DMS 273 (cell line): ENCODE measurements around the gene RUNX2.

Source experiments
- DNase-seq: peaks from one replicate; lab custom pipeline; 2025; ENCODE audit not compliant: unreplicated experiment; lab: John Stamatoyannopoulos, UW

RUNX2 gene

DNA sequence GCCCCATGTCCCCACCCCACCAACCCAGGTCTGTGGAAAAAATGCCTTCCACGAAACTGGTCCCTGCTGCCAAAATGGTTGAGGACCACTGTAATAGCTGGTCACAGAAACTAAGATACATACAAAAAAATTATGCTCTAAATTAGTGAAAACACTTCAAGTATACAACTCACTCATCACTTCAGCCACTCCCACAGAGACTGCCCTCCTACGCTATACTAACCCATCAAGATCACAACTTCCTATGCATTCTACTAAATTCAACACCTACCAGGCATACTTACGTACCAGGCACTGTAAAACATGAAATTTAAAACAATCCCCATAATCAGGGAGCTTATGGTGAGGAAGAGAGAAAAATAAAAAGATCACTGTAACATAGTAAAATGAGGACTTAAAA, 22.9 kb downstream of the RUNX2 start:
- DNase-seq = no peak

DNA sequence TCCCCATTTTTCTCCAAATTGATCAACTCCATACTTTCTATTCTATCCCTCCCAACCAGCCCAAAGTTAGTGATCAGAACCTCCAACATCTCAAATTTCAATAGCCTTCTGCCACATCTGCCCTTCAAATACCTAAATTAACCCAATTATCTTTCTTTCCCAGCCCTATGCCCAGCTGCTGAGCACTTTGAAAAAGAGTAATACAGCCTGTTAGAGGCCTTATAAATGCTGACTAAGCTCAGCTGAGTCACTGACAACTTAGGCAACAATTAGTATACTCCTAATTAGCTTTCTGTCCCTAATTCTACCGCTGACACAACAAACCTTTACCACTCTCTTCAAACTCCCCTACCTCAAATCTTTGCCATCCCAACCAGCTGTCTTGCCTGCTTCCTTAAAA, 23.5 kb downstream of the RUNX2 start:
- peak; percentile 63 for DNase-seq

DNA sequence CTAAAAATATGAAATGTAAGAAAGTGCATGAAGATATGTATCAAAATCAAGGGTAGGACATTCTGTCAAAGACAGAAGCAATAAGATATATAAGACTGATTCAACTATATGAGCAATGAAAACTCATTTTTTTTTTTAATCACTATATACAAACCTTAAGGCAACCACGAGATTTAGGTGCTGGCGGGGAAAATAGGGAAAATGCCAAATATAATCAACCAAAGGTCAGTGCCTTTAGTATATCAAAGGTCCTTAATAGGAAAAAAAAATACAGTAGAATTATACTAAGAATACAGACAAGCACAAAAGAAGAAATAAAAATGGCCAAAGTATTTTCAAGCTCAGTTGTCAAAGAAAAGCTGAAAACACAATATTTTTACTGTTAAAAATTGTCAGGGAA, 25.5 kb downstream of the RUNX2 start:
- no peak for DNase-seq

DNA sequence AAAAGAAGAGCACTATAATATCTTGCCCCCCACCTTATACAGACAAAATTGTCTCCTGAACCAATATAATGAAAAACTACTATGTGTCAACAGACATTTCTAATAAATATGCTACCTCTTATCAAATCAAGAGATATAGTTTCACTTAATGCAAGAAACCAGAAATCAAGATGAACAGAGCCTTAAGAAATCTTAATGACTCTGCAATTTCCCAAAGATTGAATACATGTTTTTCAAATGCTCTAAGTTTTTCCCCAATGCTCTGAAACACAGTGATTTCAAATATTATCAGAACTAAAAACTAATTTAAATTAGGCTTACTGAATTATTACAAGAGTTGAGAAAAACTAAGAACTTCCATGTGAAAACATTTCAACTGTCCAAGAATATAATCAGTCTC, 36.3 kb downstream of the RUNX2 start:
- no peak for DNase-seq

- no peak for DNase-seq
These were observed 36.9 kb downstream of the RUNX2 start for GRCh38 chr6:45365036-45365435.

- no peak for DNase-seq
These were observed 38.4 kb downstream of the RUNX2 start for GRCh38 chr6:45366534-45366933.

- DNase-seq = no peak
These were observed 39.9 kb downstream of the RUNX2 start for GRCh38 chr6:45367999-45368398.

- DNase-seq = no peak
These were observed 41.7 kb downstream of the RUNX2 start for GRCh38 chr6:45369870-45370269.

DNA sequence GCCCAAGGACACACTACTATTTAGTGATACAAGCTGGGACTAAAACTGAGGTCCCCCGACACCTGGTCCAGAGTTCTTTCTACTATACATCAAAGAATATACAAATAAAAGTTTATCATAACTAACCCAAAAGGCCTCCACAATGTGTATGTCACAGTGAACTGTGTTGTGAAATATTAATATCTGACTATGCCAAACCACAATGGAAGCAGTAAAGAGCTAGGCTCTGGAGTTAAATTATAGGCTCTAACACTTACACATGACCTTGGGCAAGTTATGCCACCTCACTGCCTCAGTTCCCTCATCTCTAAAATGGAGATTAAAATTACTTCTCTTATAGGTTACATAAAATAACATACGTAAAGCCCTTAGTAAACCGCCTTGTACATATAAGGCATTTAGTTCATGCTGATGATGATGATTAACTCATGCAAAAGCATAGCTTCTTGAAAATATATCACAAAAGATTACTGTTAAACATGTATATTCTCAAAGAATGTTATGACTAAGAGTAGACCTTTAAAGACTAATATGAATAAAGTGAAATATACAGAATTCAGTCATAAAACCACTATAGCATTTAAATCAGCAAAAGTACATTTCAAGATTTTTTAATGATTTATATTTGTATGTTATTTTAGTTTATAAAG, 43.9 kb downstream of the RUNX2 start:
- no peak for DNase-seq

- DNase-seq = no peak
These were observed 47.3 kb downstream of the RUNX2 start for GRCh38 chr6:45375449-45375848.

- DNase-seq = peak; percentile 40
These were observed 48.3 kb downstream of the RUNX2 start for GRCh38 chr6:45376310-45377042.

DNA sequence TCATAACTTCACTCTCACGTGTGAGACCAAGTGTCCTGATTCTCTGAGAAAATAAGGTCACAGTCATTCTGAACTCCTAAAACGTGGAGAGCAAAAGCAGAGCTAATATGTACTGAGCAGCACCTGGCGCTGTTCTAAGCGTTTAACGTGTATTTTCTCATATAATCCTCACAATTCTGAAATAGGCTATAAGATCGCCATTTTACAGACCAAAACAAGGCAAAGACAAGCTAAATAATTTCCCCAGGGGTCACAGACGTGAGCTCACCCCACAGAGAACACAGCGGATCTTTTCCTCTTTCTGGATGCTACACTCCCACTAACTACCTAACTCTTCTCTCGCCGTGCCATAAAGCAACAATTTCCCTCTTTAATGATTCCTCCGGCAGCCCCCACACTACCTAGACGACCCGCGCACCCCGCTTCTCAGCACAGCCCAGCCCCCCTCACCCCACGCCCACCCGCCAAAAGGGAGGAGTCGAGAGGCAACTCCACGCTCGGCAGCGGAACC, 49.0 kb downstream of the RUNX2 start:
- peak; percentile 62 for DNase-seq

GRCh38 chr6:45377554-45378333, 49.6 kb downstream of the RUNX2 start, which contains the start of gene SUPT3H:
Gene SUPT3H (minus strand): TSS chr6:45377934.
- DNase-seq = peak; percentile 99

DNA sequence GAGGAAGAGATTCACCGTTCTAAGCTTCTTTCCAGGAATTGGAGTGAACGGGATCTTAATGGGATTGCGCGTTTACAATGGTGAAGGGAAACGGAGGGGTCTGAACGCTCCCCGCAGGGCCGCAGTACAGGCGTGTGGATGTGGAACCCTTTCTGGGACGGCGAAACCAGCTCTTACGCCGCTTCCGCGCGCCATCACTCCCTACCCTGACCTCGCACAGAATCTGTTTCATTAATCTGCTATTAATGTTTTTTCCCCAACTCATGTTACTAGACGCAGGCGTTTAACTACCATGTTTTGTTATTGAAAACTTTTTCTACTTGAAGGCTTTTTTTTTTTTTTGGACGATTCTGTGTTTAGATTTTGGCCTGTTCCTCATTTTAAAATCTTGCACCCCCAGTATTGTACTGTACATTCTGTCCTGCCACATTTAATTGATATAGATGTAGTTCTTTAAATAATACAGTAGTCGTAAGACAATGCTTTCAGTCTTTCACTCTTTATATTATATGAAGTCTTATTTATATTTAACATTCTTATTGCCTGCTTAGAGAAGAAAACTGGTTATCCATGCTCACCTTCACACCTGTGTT, 50.3 kb downstream of the RUNX2 start:
- peak; percentile 87 for DNase-seq

DNA sequence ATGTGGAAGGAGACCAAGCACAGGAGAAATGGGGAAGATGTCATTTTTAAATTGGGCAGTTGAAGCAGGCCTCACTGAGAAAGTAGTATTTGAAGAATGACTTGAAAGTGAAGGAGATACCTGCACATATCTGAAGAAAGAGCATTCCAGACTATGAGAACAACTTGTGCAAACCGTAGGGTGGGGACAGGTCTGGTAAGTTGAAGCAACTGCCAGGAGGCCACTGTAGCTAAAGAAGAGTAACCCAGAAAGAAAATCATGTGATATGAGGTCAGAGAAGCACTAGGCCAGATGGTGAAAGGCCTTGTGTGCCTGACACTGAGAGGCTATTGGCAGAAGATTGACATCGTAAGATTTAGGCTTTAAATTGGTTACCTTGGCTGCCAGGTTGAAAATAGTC, 54.3 kb downstream of the RUNX2 start:
- peak; percentile 8 for DNase-seq

GRCh38 chr6:45386501-45386900, 58.4 kb downstream of the RUNX2 start:
- DNase-seq = no peak

DNA sequence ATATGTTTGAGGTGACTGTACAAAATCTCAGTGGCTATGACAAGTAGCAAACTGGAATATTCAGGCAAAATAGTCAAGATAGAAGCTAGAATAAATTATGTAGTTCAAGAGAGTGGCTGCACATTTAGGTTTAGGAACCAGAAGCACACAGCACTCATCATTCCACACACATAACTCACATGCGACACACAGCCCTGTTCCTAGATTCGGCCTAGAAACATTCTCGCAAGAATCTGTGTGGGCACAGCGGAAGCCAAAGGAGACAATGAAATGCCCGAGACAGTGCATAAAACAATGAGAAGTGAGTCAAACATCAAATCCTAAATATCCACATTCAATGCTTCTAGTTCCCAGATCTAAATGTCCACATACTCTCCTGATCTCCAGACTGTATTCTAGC, 59.1 kb downstream of the RUNX2 start:
- DNase-seq = no peak

GRCh38 chr6:45388328-45388727, 60.2 kb downstream of the RUNX2 start:
- DNase-seq = peak; percentile 5

DNA sequence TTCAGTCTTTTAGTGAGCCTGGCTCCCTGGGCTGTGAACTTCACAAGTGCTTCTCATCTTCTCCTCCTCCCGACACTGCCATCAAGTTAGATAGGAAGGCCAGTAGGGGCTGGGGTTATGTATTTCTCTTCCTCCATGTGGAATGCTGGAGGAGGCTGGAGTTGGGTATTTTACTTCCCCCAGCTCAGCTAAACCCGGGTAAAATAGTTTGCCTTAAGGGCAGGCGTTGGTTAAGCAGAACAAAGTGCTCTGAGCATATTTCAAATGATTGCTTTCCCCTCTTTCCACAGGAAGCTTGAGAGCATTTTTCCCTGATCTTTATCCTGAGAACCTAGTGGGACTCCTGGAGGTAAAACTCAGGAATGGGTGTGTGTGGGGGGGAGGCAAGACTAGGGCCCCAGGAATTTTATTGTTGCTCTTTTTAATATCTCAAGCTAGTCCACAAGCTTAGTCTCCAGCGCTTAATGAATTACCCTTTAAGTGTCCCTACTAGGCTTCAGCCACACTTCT, 66.5 kb downstream of the RUNX2 start:
- DNase-seq = no peak

GRCh38 chr6:45398075-45398813, 70.1 kb downstream of the RUNX2 start:
- DNase-seq = no peak
